ENCODE results near the gene RPS15. TPM values are rescaled to one million over a fixed set of nuclear protein-coding genes. Genes with fewer than 3 reads are reported as not detected.
"Not testable (repeated sequence)": the region's sequence is repeated elsewhere in the genome, so short reads cannot be mapped to it uniquely, and the experiment has no call there.

Gene RPS15
- total RNA-seq, 1 donor from 2014 or later: 1,450 TPM

- Mint-ChIP-seq H3K36me3 (ENCODE audit: low read depth) (peaks cover 56% of the 10 kb centered on the region), H3K4me1 (ENCODE audit: low read depth) (peaks cover 14% of the 10 kb centered on the region), H3K4me3 (ENCODE audit: low read depth) (peak overlapping the region; percentile 99), H3K27ac (peak overlapping the region; percentile 77), H3K27me3 (ENCODE audit: low read depth) (no peaks in the 10 kb centered on the region), H3K9me3 (no peaks in the 10 kb centered on the region)
- no peak for DNase-seq (ENCODE audit: low spot score)
- intact Hi-C loops (cut with micrococcal nuclease): loop anchor here (1.0 kb wide), 1 partner anchor 32 kb away; the partner anchor contains the start of gene DAZAP1
Measured at GRCh38 chr19:1438933-1439354, 748 bp downstream of the RPS15 start.

- H3K9me3 Mint-ChIP-seq; DNase-seq (ENCODE audit: low spot score); H3K27me3 Mint-ChIP-seq (ENCODE audit: low read depth): not testable (repeated sequence)
- peak overlapping the region; percentile 77 for H3K27ac Mint-ChIP-seq
- peak overlapping the region; percentile 99 for H3K4me3 Mint-ChIP-seq (ENCODE audit: low read depth)
- peaks cover 56% of the 10 kb centered on the region for H3K36me3 Mint-ChIP-seq (ENCODE audit: low read depth)
- H3K4me1 Mint-ChIP-seq (ENCODE audit: low read depth): peaks cover 14% of the 10 kb centered on the region
- intact Hi-C loops (cut with micrococcal nuclease): loop anchor here (10.0 kb wide), 1 partner anchor 75 kb away; the partner anchor contains the start of gene ADAMTSL5
Measured at GRCh38 chr19:1439525-1440417, 1.6 kb downstream of the RPS15 start.

DNA sequence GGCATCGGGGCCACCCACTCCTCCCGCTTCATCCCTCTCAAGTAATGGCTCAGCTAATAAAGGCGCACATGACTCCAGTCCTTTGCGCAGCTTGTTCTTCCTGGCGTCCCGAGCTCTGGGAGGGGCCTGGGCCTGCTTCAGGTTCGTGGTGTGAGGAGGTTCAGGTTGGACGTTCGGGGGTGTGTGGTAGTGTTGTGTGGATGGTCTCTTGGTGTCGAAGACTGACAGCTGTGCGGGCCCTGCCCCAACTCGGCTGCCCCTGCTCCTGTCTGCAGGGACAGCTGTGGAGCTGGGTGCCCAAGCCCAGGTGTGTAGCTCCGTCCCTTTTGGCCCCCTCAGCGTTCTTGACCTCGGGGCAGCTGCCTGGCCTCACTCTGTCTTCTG lies 2.2 kb downstream of the RPS15 start:
- intact Hi-C loops (cut with micrococcal nuclease): loop anchor here (10.0 kb wide), 1 partner anchor 74 kb away; the partner anchor contains the start of gene ADAMTSL5
- Mint-ChIP-seq H3K27ac (peak overlapping the region; percentile 65), H3K4me1 (ENCODE audit: low read depth) (peaks cover 14% of the 10 kb centered on the region)

DNA sequence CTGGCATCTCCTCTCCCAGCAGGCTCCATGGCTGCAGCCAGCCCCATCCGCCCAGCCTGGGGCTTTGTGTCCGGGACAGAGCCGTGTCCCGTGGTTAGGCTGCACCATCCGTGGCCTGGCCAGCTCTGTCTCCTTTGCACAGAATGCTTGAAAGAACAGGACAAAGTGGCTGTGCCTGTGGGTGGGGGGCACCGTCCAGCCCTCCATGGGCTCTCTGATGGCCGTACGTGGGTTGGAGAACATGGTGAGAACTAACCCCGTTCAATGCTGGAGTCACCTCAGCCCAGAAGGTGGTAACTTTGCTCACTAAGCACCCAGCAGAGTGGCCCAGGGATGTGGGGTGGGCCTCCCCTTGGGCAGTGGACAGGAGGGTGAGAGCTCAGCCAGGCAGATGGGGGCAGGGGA lies 2.8 kb downstream of the RPS15 start:
- Mint-ChIP-seq H3K27me3 (ENCODE audit: low read depth) (no peaks in the 10 kb centered on the region), H3K27ac (no peak overlapping the region), H3K36me3 (ENCODE audit: low read depth) (peaks cover 48% of the 10 kb centered on the region), H3K4me1 (ENCODE audit: low read depth) (peaks cover 15% of the 10 kb centered on the region), H3K9me3 (no peaks in the 10 kb centered on the region), H3K4me3 (ENCODE audit: low read depth) (peak overlapping the region; percentile 99)
- intact Hi-C loops (cut with micrococcal nuclease): loop anchor here (10.0 kb wide), 1 partner anchor 74 kb away; the partner anchor contains the start of gene ADAMTSL5
- DNase-seq (ENCODE audit: low spot score): no peak

More for the DNA sequence above, 2.2 kb downstream of the RPS15 start:
- H3K9me3 Mint-ChIP-seq: no peaks in the 10 kb centered on the region
- no peak for DNase-seq (ENCODE audit: low spot score)
- H3K4me3 Mint-ChIP-seq (ENCODE audit: low read depth): peak overlapping the region; percentile 99
- no peaks in the 10 kb centered on the region for H3K27me3 Mint-ChIP-seq (ENCODE audit: low read depth)
- H3K36me3 Mint-ChIP-seq (ENCODE audit: low read depth): peaks cover 53% of the 10 kb centered on the region

DNA sequence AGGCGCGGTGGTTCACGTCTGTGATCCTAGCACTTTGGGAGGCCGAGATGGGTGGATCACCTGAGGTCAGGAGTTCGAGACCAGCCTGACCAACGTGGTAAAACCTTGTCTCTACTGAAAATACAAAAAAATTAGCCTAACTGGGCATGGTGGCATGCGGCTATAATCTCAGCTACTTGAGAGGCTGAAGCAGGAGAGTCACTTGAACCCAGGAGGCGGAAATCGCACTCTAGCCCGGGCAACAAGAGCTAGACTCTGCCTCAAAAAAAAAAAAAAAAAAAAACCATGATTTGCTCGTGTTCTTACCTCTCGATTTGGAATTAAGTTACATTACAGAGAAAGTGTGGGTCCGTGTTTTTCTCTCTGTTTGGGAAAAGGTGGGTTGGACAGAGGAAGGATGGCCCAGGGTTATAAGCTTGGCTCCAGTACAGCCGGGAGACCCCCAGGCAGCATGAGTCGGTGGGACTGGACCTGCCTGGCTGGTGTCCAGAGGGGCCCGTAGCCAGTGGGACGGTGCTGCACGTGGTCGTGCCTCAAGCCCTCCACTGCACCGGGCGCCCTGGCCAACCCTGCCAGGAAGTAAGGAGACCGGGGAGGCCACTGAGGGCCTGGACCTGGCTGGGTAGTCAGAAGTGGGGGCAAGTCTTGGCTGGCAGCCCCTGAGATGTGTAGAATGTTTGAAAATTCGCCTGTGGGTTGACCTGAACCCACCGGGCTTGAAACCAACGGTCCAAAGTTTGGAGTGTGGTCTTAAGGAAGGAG lies 3.7 kb downstream of the RPS15 start:
- no peaks in the 10 kb centered on the region for H3K9me3 Mint-ChIP-seq
- peak overlapping the region; percentile 56 for H3K4me3 Mint-ChIP-seq (ENCODE audit: low read depth)
- peaks cover 3% of the 10 kb centered on the region for H3K27me3 Mint-ChIP-seq (ENCODE audit: low read depth)
- no peak for DNase-seq (ENCODE audit: low spot score)
- H3K27ac Mint-ChIP-seq: no peak overlapping the region
- intact Hi-C loops (cut with micrococcal nuclease): loop anchor here (10.0 kb wide), 1 partner anchor 73 kb away; the partner anchor contains the start of gene ADAMTSL5
- H3K36me3 Mint-ChIP-seq (ENCODE audit: low read depth): peaks cover 48% of the 10 kb centered on the region
- peaks cover 15% of the 10 kb centered on the region for H3K4me1 Mint-ChIP-seq (ENCODE audit: low read depth)

DNA sequence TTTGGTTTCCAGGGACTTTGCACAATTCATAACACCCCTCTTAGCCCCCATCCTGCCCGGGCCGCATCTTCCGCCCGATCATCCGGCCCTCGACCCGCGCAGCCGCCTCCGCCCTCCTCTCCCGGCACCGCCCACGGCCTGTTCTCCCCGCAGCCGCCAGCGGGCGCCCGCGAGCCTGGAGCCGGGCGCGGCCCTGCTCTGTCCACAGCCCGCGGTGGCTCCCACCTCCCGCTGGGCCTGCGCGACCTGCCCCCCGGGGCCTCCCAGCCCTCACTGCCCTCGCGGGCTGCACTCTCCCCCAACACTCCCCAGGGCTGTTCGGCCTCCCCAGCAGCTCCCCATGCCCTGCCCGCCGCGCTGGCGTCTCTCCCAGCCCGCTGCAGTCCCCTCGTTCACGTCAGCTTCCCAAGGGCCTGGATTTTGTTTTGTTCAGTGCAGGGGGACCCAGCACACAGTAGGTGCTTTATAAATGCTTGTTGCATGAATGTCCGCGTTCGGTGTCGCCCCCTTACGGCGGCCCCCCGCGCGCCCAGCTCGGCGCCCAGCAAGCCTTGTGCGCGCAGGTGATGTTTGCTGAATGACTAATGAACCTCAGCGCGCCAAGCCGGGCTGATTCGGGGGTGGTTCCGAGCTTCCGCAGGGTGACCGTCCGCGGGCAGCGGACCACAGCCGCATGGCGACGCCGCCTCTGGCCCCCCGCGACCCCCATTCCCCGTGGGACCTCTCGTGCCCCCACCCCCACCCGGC lies 7.2 kb downstream of the RPS15 start:
- H3K9me3 Mint-ChIP-seq: no peaks in the 10 kb centered on the region
- no peak overlapping the region for H3K27ac Mint-ChIP-seq
- DNase-seq (ENCODE audit: low spot score): peak; percentile 78
- intact Hi-C loops (cut with micrococcal nuclease): loop anchor here (10.0 kb wide), 1 partner anchor 69 kb away; the partner anchor contains the start of gene ADAMTSL5
- peak overlapping the region; percentile 63 for H3K4me3 Mint-ChIP-seq (ENCODE audit: low read depth)
- peaks cover 4% of the 10 kb centered on the region for H3K4me1 Mint-ChIP-seq (ENCODE audit: low read depth)
- H3K27me3 Mint-ChIP-seq (ENCODE audit: low read depth): peaks cover 24% of the 10 kb centered on the region
- H3K36me3 Mint-ChIP-seq (ENCODE audit: low read depth): peaks cover 25% of the 10 kb centered on the region

- no peaks in the 10 kb centered on the region for H3K9me3 Mint-ChIP-seq
- H3K4me1 Mint-ChIP-seq (ENCODE audit: low read depth): peaks cover 2% of the 10 kb centered on the region
- H3K36me3 Mint-ChIP-seq (ENCODE audit: low read depth): peaks cover 17% of the 10 kb centered on the region
- intact Hi-C loops (cut with micrococcal nuclease): loop anchor here (10.0 kb wide), 1 partner anchor 69 kb away; the partner anchor contains the start of gene ADAMTSL5
- no peak for DNase-seq (ENCODE audit: low spot score)
- no peak overlapping the region for H3K27ac Mint-ChIP-seq
- H3K4me3 Mint-ChIP-seq (ENCODE audit: low read depth): no peak overlapping the region
- H3K27me3 Mint-ChIP-seq (ENCODE audit: low read depth): peaks cover 32% of the 10 kb centered on the region
Measured at GRCh38 chr19:1445932-1446712, 7.9 kb downstream of the RPS15 start.

- Mint-ChIP-seq H3K4me3 (ENCODE audit: low read depth) (no peak overlapping the region), H3K27ac (no peak overlapping the region), H3K27me3 (ENCODE audit: low read depth) (peaks cover 37% of the 10 kb centered on the region), H3K4me1 (ENCODE audit: low read depth) (peaks cover 2% of the 10 kb centered on the region), H3K36me3 (ENCODE audit: low read depth) (peaks cover 10% of the 10 kb centered on the region), H3K9me3 (no peaks in the 10 kb centered on the region)
- DNase-seq (ENCODE audit: low spot score): no peak
- intact Hi-C loops (cut with micrococcal nuclease): loop anchor here (10.0 kb wide), 1 partner anchor 68 kb away; the partner anchor contains the start of gene ADAMTSL5
Measured at GRCh38 chr19:1446713-1447481, 8.7 kb downstream of the RPS15 start.

DNA sequence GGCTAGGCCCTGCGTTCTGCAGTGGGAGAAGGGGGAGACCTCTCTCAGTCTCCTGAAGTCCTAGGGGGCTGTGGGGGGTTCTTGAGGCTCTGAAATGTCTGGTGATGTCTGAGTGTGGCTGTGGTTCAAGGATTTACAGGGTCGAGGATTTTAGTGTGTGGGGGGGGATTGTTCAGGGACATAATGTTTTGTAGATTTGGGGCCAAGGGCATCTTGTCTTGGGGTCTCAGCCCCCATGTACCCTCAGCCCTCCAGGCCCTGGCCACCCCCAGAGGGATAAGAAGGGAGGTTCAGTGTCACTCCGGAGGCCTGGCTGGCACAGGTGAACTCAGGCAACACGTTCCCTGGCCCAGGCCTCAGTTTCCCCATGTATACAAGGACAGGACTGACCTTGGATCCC lies 9.3 kb downstream of the RPS15 start:
- Mint-ChIP-seq H3K27me3 (ENCODE audit: low read depth) (peaks cover 39% of the 10 kb centered on the region), H3K4me1 (ENCODE audit: low read depth) (peaks cover 2% of the 10 kb centered on the region), H3K9me3 (no peaks in the 10 kb centered on the region), H3K4me3 (ENCODE audit: low read depth) (no peak overlapping the region), H3K27ac (no peak overlapping the region), H3K36me3 (ENCODE audit: low read depth) (peaks cover 4% of the 10 kb centered on the region)
- intact Hi-C loops (cut with micrococcal nuclease): loop anchor here (10.0 kb wide), 1 partner anchor 67 kb away; the partner anchor contains the start of gene ADAMTSL5
- no peak for DNase-seq (ENCODE audit: low spot score)

DNA sequence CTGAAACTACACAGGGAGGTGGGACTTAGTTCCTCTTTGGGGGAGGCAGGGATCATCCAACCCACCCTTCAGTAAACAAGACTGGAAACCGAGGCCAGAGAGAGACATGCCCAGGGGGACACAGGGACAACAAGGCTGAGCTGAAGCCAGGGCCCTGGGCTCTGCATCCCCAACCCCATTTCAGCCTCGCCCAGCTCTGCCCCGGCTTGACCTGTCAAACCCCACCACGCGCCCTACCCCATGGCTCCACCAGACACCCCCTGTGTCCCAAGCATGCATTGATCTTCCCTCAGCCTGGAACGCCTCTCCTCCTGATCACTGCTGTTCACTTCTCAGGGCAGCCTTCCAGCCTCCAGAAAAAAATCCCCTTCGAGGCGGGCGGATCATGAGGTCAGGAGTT lies 9.7 kb downstream of the RPS15 start:
- intact Hi-C loops (cut with micrococcal nuclease): loop anchor here (10.0 kb wide), 1 partner anchor 67 kb away; the partner anchor contains the start of gene ADAMTSL5

More for the DNA sequence above, 9.7 kb downstream of the RPS15 start:
- Mint-ChIP-seq H3K36me3 (ENCODE audit: low read depth) (no peaks in the 10 kb centered on the region), H3K4me1 (ENCODE audit: low read depth) (peaks cover 2% of the 10 kb centered on the region), H3K27ac (no peak overlapping the region), H3K9me3 (no peaks in the 10 kb centered on the region), H3K4me3 (ENCODE audit: low read depth) (no peak overlapping the region), H3K27me3 (ENCODE audit: low read depth) (peaks cover 44% of the 10 kb centered on the region)
- DNase-seq (ENCODE audit: low spot score): no peak

Measured in activated T-helper 2 cell treated with anti-CD3 and anti-CD28 coated beads, Interferon-gamma antibody, Interleukin-2, Interleukin-4, amounts not matched to agents 10 μg/mL and 5 μg/mL and 100 μg/mL, durations not matched to agents 14 hours and 24 hours and 36 hours (primary cell).